IPS-NIHi11 (cell line): Measurements from ENCODE around the gene RANBP1.
A peak's percentile ranks its signal among the peaks of the same experiment; 100 is the strongest.

Experiments used
- DNase-seq: peaks from one replicate; pipeline ENCODE4 v3.0.0; 2012; ENCODE audit warnings: mixed read lengths, low spot score

Gene RANBP1

DNA sequence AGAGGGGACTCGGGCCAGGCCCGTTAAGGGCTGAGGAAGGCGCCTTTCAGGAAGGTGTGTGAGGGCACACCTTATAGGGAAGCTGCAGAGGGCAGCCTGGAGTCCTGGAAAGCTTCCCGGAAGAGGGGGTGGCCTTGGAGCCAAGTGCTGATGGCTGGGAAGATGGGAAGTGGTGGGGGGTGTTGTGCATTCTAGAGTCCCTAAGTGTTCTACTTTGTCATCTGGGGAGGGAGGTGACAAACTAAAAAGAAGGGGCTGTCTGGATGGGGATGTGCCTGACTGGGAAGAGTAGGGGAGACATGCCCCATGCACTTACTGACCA lies 22.5 kb downstream of the RANBP1 start:
- no peak for DNase-seq

- DNase-seq, result no peak
These were observed 23.0 kb downstream of the RANBP1 start for GRCh38 chr22:20138868-20139267.

- DNase-seq, result no peak
These were observed 23.6 kb downstream of the RANBP1 start for GRCh38 chr22:20139391-20140106.

DNA sequence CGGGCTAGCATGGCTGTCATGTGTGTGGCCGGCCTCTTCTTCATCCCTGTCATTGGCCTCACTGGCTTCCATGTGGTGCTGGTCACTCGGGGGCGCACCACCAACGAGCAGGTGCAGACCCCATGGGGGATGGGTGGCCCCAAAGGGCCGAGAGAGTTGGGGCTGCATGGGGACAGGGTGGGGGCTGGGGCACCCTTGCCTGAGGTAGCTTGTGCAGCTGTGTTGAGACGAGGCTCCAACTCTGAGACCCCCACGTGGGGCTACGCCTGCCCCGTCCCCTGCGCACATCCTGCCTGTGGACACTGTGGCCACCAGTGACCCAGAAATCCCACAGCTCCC lies 24.2 kb downstream of the RANBP1 start:
- DNase-seq, result no peak

- DNase-seq, result no peak
These were observed 24.6 kb downstream of the RANBP1 start for GRCh38 chr22:20140521-20140964.

DNA sequence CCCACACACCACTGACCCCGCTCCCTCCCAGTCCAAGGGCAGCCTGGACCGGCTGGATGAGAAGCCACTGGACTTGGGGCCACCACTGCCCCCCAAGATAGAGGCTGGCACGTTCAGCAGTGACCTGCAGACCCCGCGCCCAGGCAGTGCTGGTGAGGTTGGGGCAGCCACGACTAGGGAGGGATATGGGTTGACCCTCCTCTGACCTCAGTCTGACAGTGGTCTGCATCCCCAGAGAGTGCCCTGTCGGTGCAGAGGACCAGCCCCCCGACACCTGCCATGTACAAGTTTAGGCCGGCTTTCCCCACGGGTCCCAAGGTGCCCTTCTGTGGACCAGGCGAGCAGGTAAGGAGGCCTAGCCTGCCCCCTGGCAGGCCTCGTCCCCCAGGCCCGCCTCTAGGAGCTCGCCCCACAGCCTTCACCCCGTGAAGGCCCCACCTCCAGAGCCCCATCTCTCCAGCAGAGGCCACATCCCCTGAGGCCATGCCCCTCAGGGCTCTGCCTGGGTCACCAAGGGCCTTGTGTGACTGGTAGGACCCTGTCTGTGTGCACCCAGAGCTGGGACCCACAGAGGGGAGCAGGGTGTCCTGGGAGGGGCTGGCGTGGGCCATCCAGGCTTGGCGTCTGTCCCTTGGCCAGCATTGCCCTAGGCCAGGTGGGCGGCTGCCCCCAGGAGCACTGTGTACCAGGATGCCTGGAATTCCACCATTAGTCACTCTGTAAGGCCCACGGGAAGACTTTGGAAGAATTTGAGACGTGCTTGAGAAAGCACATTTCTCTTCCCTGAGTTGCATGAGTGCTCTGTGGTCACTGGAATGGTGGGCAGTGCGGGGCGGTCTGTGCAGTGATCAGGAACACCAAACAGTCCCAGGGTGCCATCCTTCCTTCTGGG lies 25.5 kb downstream of the RANBP1 start:
- no peak for DNase-seq

- DNase-seq, result no peak
These were observed 27.1 kb downstream of the RANBP1 start for GRCh38 chr22:20142711-20143621.

DNA sequence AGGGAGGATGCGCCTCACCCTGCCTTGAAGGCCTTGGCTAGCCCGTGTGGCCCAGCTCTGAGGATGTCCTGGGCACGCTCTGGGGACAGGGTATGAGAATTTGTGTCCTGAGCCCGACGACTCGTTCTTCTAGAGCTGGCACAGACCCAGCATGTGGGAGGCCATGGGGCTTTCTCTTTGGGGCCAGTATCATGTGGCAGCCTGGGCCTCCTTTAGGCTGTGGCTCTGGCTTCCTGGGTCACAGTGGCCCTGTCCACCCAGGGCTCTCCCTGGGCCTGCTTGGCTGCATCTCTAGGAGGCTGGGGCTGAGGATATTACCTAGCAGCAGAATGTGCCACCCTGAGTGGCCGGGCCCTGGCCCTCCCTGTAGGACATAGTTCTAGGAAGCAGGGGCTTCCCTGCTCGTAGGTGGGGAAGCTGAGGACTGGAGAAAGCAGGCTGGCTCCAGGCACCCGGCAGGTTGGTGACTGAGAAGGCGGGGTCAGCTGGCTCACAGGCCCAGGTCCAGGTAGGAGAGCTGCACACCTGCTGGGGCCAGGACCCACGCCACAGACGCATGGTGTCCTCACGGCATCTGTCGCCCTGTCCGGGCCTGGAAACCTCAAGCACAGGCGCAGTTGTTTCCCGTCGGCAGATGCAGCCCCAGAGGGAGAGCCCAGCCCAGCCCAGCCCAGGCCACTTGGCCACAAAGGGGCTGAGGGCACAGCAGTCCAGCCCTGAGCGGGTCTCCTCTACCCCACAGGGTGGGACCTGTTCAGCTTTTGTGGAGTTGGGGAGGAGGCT lies 28.2 kb downstream of the RANBP1 start:
- no peak for DNase-seq

- DNase-seq, result no peak
These were observed 29.4 kb downstream of the RANBP1 start for GRCh38 chr22:20145206-20145831.

GRCh38 chr22:20145832-20146223 lies 29.9 kb downstream of the RANBP1 start:
- no peak for DNase-seq

DNA sequence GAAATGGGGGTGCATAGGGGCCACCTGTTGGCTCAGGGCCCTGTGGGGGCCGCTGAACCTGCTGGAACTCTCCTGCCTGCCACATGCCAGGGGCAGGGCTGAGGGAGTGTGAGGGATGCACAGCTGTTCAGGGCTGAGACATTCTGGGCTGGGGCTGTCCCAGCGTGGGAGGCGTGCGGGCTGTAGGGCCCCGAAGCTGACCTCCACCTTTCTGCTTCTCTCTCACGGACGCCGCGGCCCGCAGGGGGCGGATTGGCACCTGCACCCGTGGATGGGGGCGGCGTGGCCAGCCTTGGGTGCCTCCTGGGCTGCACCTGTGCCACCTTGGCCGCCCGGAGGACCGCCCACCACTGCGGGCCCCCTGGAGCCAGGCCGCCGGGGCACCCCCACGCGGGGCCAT lies 30.9 kb downstream of the RANBP1 start:
- no peak for DNase-seq

GRCh38 chr22:20147237-20147988 lies 31.5 kb downstream of the RANBP1 start:
- DNase-seq, result no peak

- DNase-seq, result no peak
These were observed 32.5 kb downstream of the RANBP1 start for GRCh38 chr22:20148414-20148813.

DNA sequence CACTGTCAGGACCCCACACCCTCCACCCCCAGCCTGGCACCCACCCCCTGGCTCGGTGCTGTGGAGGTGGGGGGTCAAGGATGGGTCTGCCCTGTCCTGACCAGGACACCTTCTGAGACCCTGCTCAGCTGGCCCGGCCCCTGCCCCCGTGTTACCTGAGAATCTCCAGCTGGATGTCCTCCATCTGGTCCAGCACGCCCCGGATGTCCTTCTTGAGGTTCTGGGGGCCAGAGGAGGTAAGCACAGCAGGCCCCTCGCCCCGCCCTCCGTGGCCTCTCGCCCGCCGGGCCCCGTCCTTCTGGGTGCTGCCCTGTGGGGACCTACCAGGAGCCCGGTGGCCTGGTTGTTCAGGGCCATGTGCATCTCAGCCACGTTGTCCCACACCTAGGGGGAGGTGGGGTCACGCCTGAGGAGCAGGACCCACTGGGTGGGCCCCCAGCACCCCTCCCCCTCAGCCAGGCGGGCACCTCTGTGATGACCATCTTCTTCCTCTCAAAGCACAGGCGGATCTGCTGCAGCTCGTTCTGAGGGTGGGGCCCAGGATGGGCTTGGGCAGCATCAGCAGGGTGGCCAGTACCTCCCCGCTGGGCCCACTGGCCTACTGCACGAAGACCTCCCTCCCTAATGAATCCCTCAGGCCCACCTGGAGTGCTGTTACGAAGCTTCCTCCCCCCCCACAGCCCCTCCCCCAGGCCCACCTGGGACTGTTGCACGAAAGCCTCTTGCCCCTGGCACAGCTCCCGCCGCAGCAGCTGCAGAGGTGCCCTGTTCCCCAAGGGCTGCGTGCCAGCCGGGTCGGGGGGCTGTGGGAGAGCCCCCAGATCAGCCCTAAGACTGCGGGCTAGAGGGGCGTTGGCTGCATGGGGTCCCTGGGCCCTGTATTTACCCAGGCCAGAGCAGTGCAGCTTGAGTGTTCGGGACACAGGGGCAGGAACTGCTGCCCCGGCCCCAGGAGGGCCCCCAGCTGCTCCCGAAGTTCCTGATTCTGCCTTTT lies 33.6 kb downstream of the RANBP1 start:
- no peak for DNase-seq

DNA sequence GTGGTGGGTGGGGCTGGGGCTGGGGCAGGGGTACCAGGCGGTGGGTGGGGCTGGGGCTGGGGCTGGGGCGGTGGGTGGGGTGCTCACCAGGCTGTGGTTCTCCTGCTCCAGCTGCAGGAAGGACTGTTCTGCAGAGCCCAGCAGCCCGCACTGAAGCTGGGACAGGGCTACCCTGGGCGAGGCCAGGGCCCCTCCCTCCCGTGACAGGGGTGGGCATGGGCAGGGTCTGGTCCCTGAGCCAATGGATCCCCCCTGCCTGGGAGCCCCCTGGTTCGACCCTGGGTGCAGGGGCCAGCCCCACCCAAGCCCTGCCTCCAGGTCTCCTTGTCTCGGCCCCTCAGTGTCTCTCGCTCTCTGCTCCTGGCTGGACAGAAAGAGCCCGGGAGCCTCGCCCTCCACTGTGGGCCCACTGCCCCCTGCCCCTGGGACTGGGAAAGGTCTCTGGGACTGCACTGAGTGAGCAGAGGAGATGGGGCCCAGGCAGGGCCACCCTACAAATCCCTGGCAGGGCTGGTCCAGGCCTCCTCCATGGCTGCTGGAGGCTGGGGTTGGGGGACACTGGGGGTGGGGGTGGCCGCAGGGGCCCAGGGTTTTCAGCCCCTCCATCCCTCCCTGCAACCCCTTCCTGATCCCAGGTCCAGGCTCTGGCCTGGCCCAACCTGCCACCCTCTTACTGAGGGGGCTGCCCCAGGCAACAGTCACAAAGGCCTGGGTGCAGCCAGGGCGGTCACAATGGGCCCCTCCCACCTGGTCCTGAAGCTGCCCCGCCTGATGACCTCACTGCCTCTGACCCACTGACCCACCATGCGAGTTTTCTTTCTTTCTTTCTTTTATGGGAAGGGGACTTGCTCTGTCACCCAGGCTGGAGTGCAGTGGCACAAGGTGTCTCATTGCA lies 34.7 kb downstream of the RANBP1 start, which contains the start of gene CCDC188:
Gene CCDC188, minus strand, starts transcription at position 675 of the 895 bp plus-strand sequence. Its CDS starts 69 bp downstream, at position 606.
- no peak for DNase-seq

GRCh38 chr22:20151276-20151588 lies 35.3 kb downstream of the RANBP1 start:
- DNase-seq, result no peak

GRCh38 chr22:20152464-20152890 lies 36.6 kb downstream of the RANBP1 start:
- DNase-seq, result no peak

DNA sequence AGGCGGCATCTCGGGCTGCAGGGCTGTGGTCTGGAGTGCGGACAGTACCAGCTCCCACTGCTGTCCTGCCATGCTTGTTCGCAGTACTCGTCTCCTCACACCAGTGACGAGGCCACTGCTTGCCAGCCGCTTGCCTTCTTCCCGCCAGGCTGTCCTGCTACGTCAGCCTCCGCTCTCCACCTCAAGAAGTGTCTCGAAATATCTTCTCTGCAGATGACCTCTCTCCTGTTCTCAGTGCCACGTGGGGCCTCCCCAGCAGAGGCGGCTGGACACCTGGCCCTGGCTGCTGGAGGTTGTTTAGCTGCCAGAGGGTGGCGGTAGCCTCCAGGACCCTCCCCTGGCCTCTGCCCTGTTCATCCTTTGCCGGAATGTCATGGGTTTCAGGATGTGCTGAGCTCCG lies 38.0 kb downstream of the RANBP1 start:
- DNase-seq, result peak; percentile 60
